Liver (tissue), 9 donors: ENCODE measurements around the gene AUH. TPM values are rescaled to one million over a fixed set of nuclear protein-coding genes. Genes with fewer than 3 reads are reported as not detected.

Experiments used
- DNase-seq: peaks from one replicate; pipeline ENCODE4 v3.0.0-alpha.2; 2017; ENCODE audit warnings: low spot score
- H3K27ac ChIP-seq, 2 donors: one replicate each; pipeline ENCODE4 v1.7.0; 2013; ENCODE audit warnings: inconsistent platforms in 2 of 2, low read length in 2 of 2, control low read depth in 1 of 2, low read depth in 1 of 2, mild to moderate bottlenecking in 1 of 2
- H3K27me3 ChIP-seq, 4 donors: one replicate each; pipeline versions ENCODE4 v1.6.1 to v1.7.0; 2013; ENCODE audit warnings: low read length in 3 of 4, inconsistent platforms in 1 of 4, mild to moderate bottlenecking in 1 of 4, moderate library complexity in 1 of 4; ENCODE audit not compliant: control insufficient read depth in 4 of 4, insufficient read depth in 4 of 4
- H3K36me3 ChIP-seq, 4 donors: one replicate each; pipeline versions ENCODE4 v1.6.1 to v1.7.0; 2013; ENCODE audit warnings: low read length in 3 of 4, mild to moderate bottlenecking in 3 of 4, low read depth in 1 of 4, moderate library complexity in 1 of 4; ENCODE audit not compliant: control insufficient read depth in 4 of 4, insufficient read depth in 3 of 4
- H3K4me1 ChIP-seq, 4 donors: one replicate each; pipeline versions ENCODE4 v1.6.1 to v1.7.0; 2013; ENCODE audit warnings: low read length in 3 of 4, mild to moderate bottlenecking in 3 of 4, moderate library complexity in 1 of 4; ENCODE audit not compliant: control insufficient read depth in 4 of 4, insufficient read depth in 4 of 4
- H3K4me3 ChIP-seq, 3 donors: one replicate each; pipeline versions ENCODE4 v1.6.1 to v1.7.0; 2013; ENCODE audit warnings: low read length in 3 of 3, control low read depth in 1 of 3, low read depth in 1 of 3, mild to moderate bottlenecking in 1 of 3
- H3K9ac ChIP-seq, 2 donors: one replicate each; pipeline ENCODE4 v1.7.0; 2013; ENCODE audit warnings: low read length in 2 of 2, mild to moderate bottlenecking in 2 of 2, moderate library complexity in 2 of 2, control low read depth in 1 of 2, low read depth in 1 of 2
- H3K9me3 ChIP-seq, 4 donors: one replicate each; pipeline versions ENCODE4 v1.6.1 to v1.7.0; 2013; ENCODE audit warnings: low read length in 3 of 4; ENCODE audit not compliant: control insufficient read depth in 4 of 4
- CTCF ChIP-seq: fragments of 150-350 bp; IDR thresholded peaks from 2 replicates; pipeline ENCODE4 v1.5.1; 2017; ENCODE audit warnings: improper control_type of control experiment, low read depth, low read length; ENCODE audit not compliant: missing input control
- EGR1 ChIP-seq, 2 donors: IDR thresholded peaks; 2 replicates each; pipeline ENCODE4 v1.6.1; 2016 to 2018; ENCODE audit warnings: antibody characterized with exemption in 2 of 2, low read depth in 2 of 2
- FOXA1 ChIP-seq: IDR thresholded peaks from 2 replicates; pipeline ENCODE4 v1.6.1; 2016; ENCODE audit warnings: antibody characterized with exemption
- FOXA2 ChIP-seq: IDR thresholded peaks from 2 replicates; pipeline ENCODE4 v1.6.1; 2016; ENCODE audit warnings: antibody characterized with exemption
- GABPA ChIP-seq, 2 donors: IDR thresholded peaks in 1 of 2; conservative IDR thresholded peaks in 1 of 2; 2 replicates each; pipeline ENCODE4 v1.6.1; 2016; ENCODE audit warnings: antibody characterized with exemption in 2 of 2, mild to moderate bottlenecking in 1 of 2, moderate library complexity in 1 of 2
- HNF4A ChIP-seq, 2 donors: conservative IDR thresholded peaks; 2 replicates each; pipeline ENCODE4 v1.6.1; 2016; ENCODE audit warnings: antibody characterized with exemption in 2 of 2, mild to moderate bottlenecking in 2 of 2
- HNF4G ChIP-seq: IDR thresholded peaks from 2 replicates; pipeline ENCODE4 v1.6.1; 2016; ENCODE audit warnings: antibody characterized with exemption
- JUND ChIP-seq, 2 donors: IDR thresholded peaks; 2 replicates each; pipeline ENCODE4 v1.6.1; 2016; ENCODE audit warnings: antibody characterized with exemption in 2 of 2
- NR2F2 ChIP-seq: IDR thresholded peaks from 2 replicates; pipeline ENCODE4 v1.6.1; 2016; ENCODE audit warnings: antibody characterized with exemption
- RAD21 ChIP-seq, 2 donors: IDR thresholded peaks; 2 replicates each; pipeline ENCODE4 v1.6.1; 2016; ENCODE audit warnings: antibody characterized with exemption in 2 of 2, mild to moderate bottlenecking in 2 of 2
- REST ChIP-seq: IDR thresholded peaks from 2 replicates; pipeline ENCODE4 v1.6.1; 2016; ENCODE audit warnings: antibody characterized with exemption, mild to moderate bottlenecking
- RXRA ChIP-seq, 2 donors: IDR thresholded peaks; 2 replicates each; pipeline ENCODE4 v1.6.1; 2017 to 2018; ENCODE audit warnings: antibody characterized with exemption in 2 of 2, mild to moderate bottlenecking in 1 of 2
- SP1 ChIP-seq: IDR thresholded peaks from 2 replicates; pipeline ENCODE4 v1.6.1; 2018; ENCODE audit warnings: antibody characterized with exemption, mild to moderate bottlenecking
- TAF1 ChIP-seq: conservative IDR thresholded peaks from 2 replicates; pipeline ENCODE4 v1.6.1; 2016; ENCODE audit warnings: antibody characterized with exemption, mild to moderate bottlenecking
- YY1 ChIP-seq: IDR thresholded peaks from 2 replicates; pipeline ENCODE4 v1.6.1; 2016; ENCODE audit warnings: antibody characterized with exemption, mild to moderate bottlenecking
- ZBTB33 ChIP-seq: IDR thresholded peaks from 2 replicates; pipeline ENCODE4 v1.6.1; 2016; ENCODE audit warnings: antibody characterized with exemption
- WGBS: extraction: QIAGEN DNeasy Blood & Tissue Kit; methylation state at CpG from one replicate; pipeline ENCODE4 v1.1.7; 2013; 5-methylcytosine and 5-hydroxymethylcytosine counted together
- polyA plus RNA-seq, 2 donors: library from polyadenylated mRNA; stranded (reverse) in 1 of 2; unstranded in 1 of 2; fragments of 200-250 nt in 1 of 2; fragments of >200 nt in 1 of 2; fragmentation: Nextera tagmentation in 1 of 2; extraction: Ambion mirVana in 1 of 2; gene quantifications; one replicate each; pipeline versions ENCODE4 v1.2.1 to v1.2.3, GENCODE V29; 2013 to 2015
- total RNA-seq, 2 donors: library from RNA; depleted of rRNA; stranded (reverse); fragments of >200 nt; gene quantifications; one replicate each; pipeline ENCODE4 v1.2.3, GENCODE V29; 2014
- TF ChIP-seq, protein P1 (sequence below): IDR thresholded peaks from 2 replicates; pipeline ENCODE4 v1.6.1; 2016; ENCODE audit warnings: antibody characterized with exemption
- TF ChIP-seq, protein P2 (sequence below): IDR thresholded peaks from 2 replicates; pipeline ENCODE4 v1.6.1; 2016; ENCODE audit warnings: antibody characterized with exemption
- donor health status: healthy.
- donor health status: healthy.
- donor health status: healthy.
- donor health status: healthy.
- donor health status: healthy.

AUH gene
- total and polyA plus RNA-seq, 4 donors: 12.1 to 30.0 (median 24.9) TPM

DNA sequence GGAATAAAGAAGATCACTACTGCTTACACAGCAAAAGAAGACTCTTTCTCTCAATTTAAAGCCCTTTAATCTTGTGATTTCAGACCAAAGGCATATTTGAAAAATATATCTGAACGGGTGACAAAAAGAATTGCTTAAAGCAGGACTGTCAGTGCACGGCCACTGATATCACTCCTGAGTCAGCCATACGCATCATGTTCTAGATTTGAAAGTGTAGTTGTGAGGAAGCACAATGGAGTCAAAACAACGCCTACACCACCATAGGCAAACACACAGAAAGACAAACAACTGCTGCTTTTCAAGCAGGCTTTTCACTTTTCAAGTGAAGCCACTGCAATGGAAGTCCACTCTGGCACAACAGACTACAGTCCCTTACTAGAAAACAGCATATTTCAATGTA, 141.7 kb downstream of the AUH start:
- Histone ChIP-seq H3K36me3 (peaks cover 0 to 14% (median 6%) of the 10 kb centered on the region in 4 donors), H3K9me3 (no peaks in the 10 kb centered on the region), H3K9ac (no peak overlapping the region), H3K4me3 (no peak overlapping the region), H3K27me3 (no peaks in the 10 kb centered on the region), H3K4me1 (no peaks in the 10 kb centered on the region), H3K27ac (no peak overlapping the region)
- DNase-seq: no peak
- WGBS: 95% methylated on average over 4 of the region's 4 CpGs
- TF ChIP-seq GABPA (IDR thresholded peaks at IDR 0.05 in 1 of 2, conservative IDR thresholded peaks at IDR 0.05 in 1 of 2) (no peak), RAD21 (IDR thresholded peaks at IDR 0.05) (no peak), FOXA1 (no peak), JUND (IDR thresholded peaks at IDR 0.05) (no peak), SP1 (no peak), HNF4A (conservative IDR thresholded peaks at IDR 0.05) (no peak), RXRA (IDR thresholded peaks at IDR 0.05) (no peak), ZBTB33 (no peak), CTCF (no peak), REST (no peak), EGR1 (IDR thresholded peaks at IDR 0.05; ENCODE audit: low read depth in 2 of 2) (no peak), HNF4G (no peak), FOXA2 (no peak), TAF1 (no peak), YY1 (no peak), NR2F2 (no peak)
- TF ChIP-seq, protein P1, sequence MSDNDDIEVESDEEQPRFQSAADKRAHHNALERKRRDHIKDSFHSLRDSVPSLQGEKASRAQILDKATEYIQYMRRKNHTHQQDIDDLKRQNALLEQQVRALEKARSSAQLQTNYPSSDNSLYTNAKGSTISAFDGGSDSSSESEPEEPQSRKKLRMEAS: no peak
- TF ChIP-seq, protein P2, sequence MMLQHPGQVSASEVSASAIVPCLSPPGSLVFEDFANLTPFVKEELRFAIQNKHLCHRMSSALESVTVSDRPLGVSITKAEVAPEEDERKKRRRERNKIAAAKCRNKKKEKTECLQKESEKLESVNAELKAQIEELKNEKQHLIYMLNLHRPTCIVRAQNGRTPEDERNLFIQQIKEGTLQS: no peak
